ENCODE measurements around the gene ADGRG1. TPM values are rescaled to one million over a fixed set of nuclear protein-coding genes. Genes with fewer than 3 reads are reported as not detected.

Gene ADGRG1
- total and polyA plus RNA-seq, 7 donors, result 5.0 to 36.3 (median 7.7) TPM

- Histone ChIP-seq H3K4me3 (no peak overlapping the region), H3K9me3 (no peaks in the 10 kb centered on the region), H3K27ac (no peak overlapping the region), H3K27me3 (peaks cover 0 to 10% (median 0%) of the 10 kb centered on the region in 3 donors), H3K36me3 (no peaks in the 10 kb centered on the region), H3K4me1 (no peaks in the 10 kb centered on the region)
- TF ChIP-seq EP300 (IDR thresholded peaks at IDR 0.05) (no peak), CTCF (IDR thresholded peaks at IDR 0.05) (no peak), POLR2AphosphoS5 (IDR thresholded peaks at IDR 0.05) (no peak), POLR2A (IDR thresholded peaks at IDR 0.05) (no peak)
- intact Hi-C loops (cut with DNase I), result no loop called here
- peak; percentile 24 for DNase-seq
- 85 to 88% methylated on average over 10 of the region's 10 CpGs for WGBS, 2 donors
Measured at GRCh38 chr16:57607676-57608461, 20.6 kb upstream of the ADGRG1 start.

- no peaks in the 10 kb centered on the region for H3K4me1 ChIP-seq
- TF ChIP-seq POLR2A (IDR thresholded peaks at IDR 0.05), result no peak
- TF ChIP-seq POLR2AphosphoS5 (IDR thresholded peaks at IDR 0.05), result no peak
- no peak for TF ChIP-seq CTCF (IDR thresholded peaks at IDR 0.05)
- TF ChIP-seq EP300 (IDR thresholded peaks at IDR 0.05), result no peak
- H3K27me3 ChIP-seq, result peaks cover 0 to 10% (median 0%) of the 10 kb centered on the region in 3 donors
- H3K9me3 ChIP-seq, result no peaks in the 10 kb centered on the region
- no peaks in the 10 kb centered on the region for H3K36me3 ChIP-seq
- WGBS, 2 donors, result 88 to 92% methylated on average over 8 of the region's 8 CpGs
- no peak overlapping the region for H3K27ac ChIP-seq
- no peak overlapping the region for H3K4me3 ChIP-seq
- DNase-seq, result peak; percentile 38
- intact Hi-C loops (cut with DNase I), result no loop called here
Measured at GRCh38 chr16:57608462-57609113, 19.8 kb upstream of the ADGRG1 start.

- DNase-seq, result peak; percentile 42
- H3K9me3 ChIP-seq, result no peaks in the 10 kb centered on the region
- no peak overlapping the region for H3K27ac ChIP-seq
- 14 to 18% methylated on average over 12 of the region's 12 CpGs for WGBS, 2 donors
- TF ChIP-seq POLR2A (IDR thresholded peaks at IDR 0.05), result no peak
- TF ChIP-seq EP300 (IDR thresholded peaks at IDR 0.05), result no peak
- no peak for TF ChIP-seq POLR2AphosphoS5 (IDR thresholded peaks at IDR 0.05)
- TF ChIP-seq CTCF (IDR thresholded peaks at IDR 0.05), result no peak
- no peak overlapping the region for H3K4me3 ChIP-seq
- intact Hi-C loops (cut with DNase I), result no loop called here
- no peaks in the 10 kb centered on the region for H3K36me3 ChIP-seq
- peaks cover 0 to 10% (median 0%) of the 10 kb centered on the region in 3 donors for H3K27me3 ChIP-seq
- no peaks in the 10 kb centered on the region for H3K4me1 ChIP-seq
Measured at GRCh38 chr16:57609541-57610401, 18.7 kb upstream of the ADGRG1 start.

GRCh38 chr16:57610611-57611010 lies 17.8 kb upstream of the ADGRG1 start:
- Histone ChIP-seq H3K4me1 (no peaks in the 10 kb centered on the region), H3K27ac (no peak overlapping the region), H3K9me3 (no peaks in the 10 kb centered on the region), H3K36me3 (no peaks in the 10 kb centered on the region), H3K27me3 (peaks cover 0 to 10% (median 0%) of the 10 kb centered on the region in 3 donors), H3K4me3 (no peak overlapping the region)
- WGBS, 2 donors, result 87 to 90% methylated on average over 4 of the region's 4 CpGs
- TF ChIP-seq POLR2AphosphoS5 (IDR thresholded peaks at IDR 0.05), result no peak
- TF ChIP-seq POLR2A (IDR thresholded peaks at IDR 0.05), result no peak
- no peak for TF ChIP-seq EP300 (IDR thresholded peaks at IDR 0.05)
- TF ChIP-seq CTCF (IDR thresholded peaks at IDR 0.05), result no peak
- peak; percentile 30 for DNase-seq
- intact Hi-C loops (cut with DNase I), result no loop called here
